Endothelial cell of umbilical vein (primary cell): Measurements from ENCODE around the gene TOM1L2. TPM values are rescaled to one million over a fixed set of nuclear protein-coding genes. Genes with fewer than 3 reads are reported as not detected.

Experiments used
- BruUV-seq: library from RNA; stranded (reverse); fragments of 400-500 nt; replicated peaks from 2 replicates; lab custom pipeline; 2021; lab: Mats Ljungman, UMichigan
- CTCF ChIA-PET: fragments of 300-600, 350-600 bp; sonication (Branson Sonifier 250); formaldehyde crosslinking; loops from one replicate; lab custom pipeline; 2021; ENCODE audit warnings: antibody characterized with exemption, inconsistent platforms; lab: Charles Lee
- POLR2A ChIA-PET: fragments of 300-600, 350-600 bp; sonication (Branson Sonifier 250); formaldehyde crosslinking; loops from one replicate; lab custom pipeline; 2021; ENCODE audit warnings: antibody characterized with exemption, inconsistent platforms; lab: Charles Lee
- DNase-seq: peaks from one replicate; pipeline ENCODE4 v3.0.0-alpha.2; 2011; ENCODE audit warnings: low read depth, low spot score
- FAIRE-seq: peaks from 2 replicates; lab custom pipeline; 2011; peaks lifted over from hg19 to GRCh38; lab: Jason Lieb, UNC
- H2AFZ ChIP-seq: 2 replicates; pipeline ENCODE4 v1.6.0; 2012; ENCODE audit warnings: low read depth, low read length, control low read depth, inconsistent platforms
- H3K27ac ChIP-seq: 2 replicates; pipeline ENCODE4 v1.5.1; 2011; ENCODE audit warnings: low read depth, mild to moderate bottlenecking, control low read depth, low read length, moderate library complexity; ENCODE audit not compliant: insufficient read depth
- H3K27me3 ChIP-seq, 2 experiments: 2 replicates each; pipeline versions ENCODE4 v1.6.0 to v1.6.1; 2011; ENCODE audit warnings: low read length in 2 of 2, mixed read lengths in 1 of 2; ENCODE audit not compliant: control insufficient read depth in 2 of 2, insufficient read depth in 2 of 2
- H3K36me3 ChIP-seq, 2 experiments: 2 replicates in 1 of 2; 3 replicates in 1 of 2; pipeline ENCODE4 v1.5.1; 2011; ENCODE audit warnings: low read length in 2 of 2, mild to moderate bottlenecking in 1 of 2, moderate library complexity in 1 of 2; ENCODE audit not compliant: control insufficient read depth in 2 of 2, insufficient read depth in 2 of 2; ENCODE audit errors: extremely low read depth in 1 of 2
- H3K4me1 ChIP-seq: 3 replicates; pipeline ENCODE4 v1.5.1; 2011; ENCODE audit warnings: mild to moderate bottlenecking, low read length; ENCODE audit not compliant: control insufficient read depth, insufficient read depth; ENCODE audit errors: extremely low read depth
- H3K4me2 ChIP-seq: 2 replicates; pipeline ENCODE4 v1.6.1; 2011; ENCODE audit warnings: low read length, control low read depth, mixed read lengths; ENCODE audit not compliant: insufficient read depth
- H3K4me3 ChIP-seq, 3 experiments: fragments of 200-600 bp in 1 of 3; sonication (generic), shearing (Covaris generic) in 1 of 3; replicated peaks in 1 of 3; 2 replicates each; pipeline ENCODE4 v1.5.1; 2011 to 2016; ENCODE audit warnings: control low read depth in 3 of 3, low read length in 3 of 3, mild to moderate bottlenecking in 2 of 3, inconsistent platforms in 1 of 3, low read depth in 1 of 3, moderate library complexity in 1 of 3; ENCODE audit not compliant: insufficient read depth in 1 of 3
- H3K79me2 ChIP-seq: 2 replicates; pipeline ENCODE4 v1.6.0; 2012; ENCODE audit warnings: low read length, inconsistent platforms; ENCODE audit not compliant: control insufficient read depth, insufficient read depth
- H3K9ac ChIP-seq: replicated peaks from 2 replicates; pipeline ENCODE3; 2011; ENCODE audit warnings: low read length, control low read depth; ENCODE audit not compliant: insufficient read depth; ENCODE audit errors: extremely low read depth
- H3K9me1 ChIP-seq: replicated peaks from 3 replicates; pipeline ENCODE4 v1.6.0; 2011; ENCODE audit warnings: mild to moderate bottlenecking, low read length; ENCODE audit not compliant: control insufficient read depth, insufficient read depth; ENCODE audit errors: extremely low read depth
- H3K9me3 ChIP-seq: replicated peaks from 2 replicates; pipeline ENCODE4 v1.5.1; 2012; ENCODE audit warnings: low read length, inconsistent platforms; ENCODE audit not compliant: control insufficient read depth, insufficient read depth
- H4K20me1 ChIP-seq: replicated peaks from 2 replicates; pipeline ENCODE3; 2011; ENCODE audit warnings: mild to moderate bottlenecking, low read length; ENCODE audit not compliant: control insufficient read depth, insufficient read depth; ENCODE audit errors: extremely low read depth
- CTCF ChIP-seq, 2 donors: IDR thresholded peaks; 1 replicate in 1 of 2; 2 replicates in 1 of 2; pipeline ENCODE4 v1.5.1; 2011; ENCODE audit warnings: low read length in 2 of 2, mild to moderate bottlenecking in 2 of 2, moderate library complexity in 2 of 2, control low read depth in 1 of 2, inconsistent platforms in 1 of 2, low read depth in 1 of 2; ENCODE audit not compliant: insufficient read depth in 1 of 2; ENCODE audit errors: extremely low read depth in 1 of 2
- EZH2 ChIP-seq: IDR thresholded peaks from 2 replicates; pipeline ENCODE4 v1.6.1; 2012; ENCODE audit warnings: borderline replicate concordance, low read depth, mild to moderate bottlenecking, moderate library complexity, low read length, inconsistent platforms; ENCODE audit not compliant: severe bottlenecking
- FOS ChIP-seq: IDR thresholded peaks from 2 replicates; pipeline ENCODE4 v1.6.1; 2011; ENCODE audit warnings: mild to moderate bottlenecking, low read length, moderate library complexity, borderline replicate concordance; ENCODE audit not compliant: insufficient read depth
- GATA2 ChIP-seq: IDR thresholded peaks from 2 replicates; pipeline ENCODE4 v1.7.0; 2011; ENCODE audit warnings: low read depth, mild to moderate bottlenecking, moderate library complexity, mixed read lengths, low read length; ENCODE audit not compliant: insufficient read length, insufficient read depth
- JUN ChIP-seq: IDR thresholded peaks from 2 replicates; pipeline ENCODE4 v1.6.1; 2011; ENCODE audit warnings: borderline replicate concordance, low read depth; ENCODE audit not compliant: insufficient read length, insufficient read depth
- MAX ChIP-seq: IDR thresholded peaks from 2 replicates; pipeline ENCODE4 v1.6.1; 2011; ENCODE audit not compliant: insufficient read depth, insufficient read length
- MYC ChIP-seq: IDR thresholded peaks from one replicate; pipeline ENCODE4 v1.6.1; 2011; ENCODE audit warnings: mild to moderate bottlenecking, low read depth, low read length
- POLR2A ChIP-seq: IDR thresholded peaks from 2 replicates; pipeline ENCODE4 v1.6.1; 2012; ENCODE audit warnings: low read depth, mild to moderate bottlenecking, control low read depth, low read length
- POLR2AphosphoS5 ChIP-seq: IDR thresholded peaks from 2 replicates; pipeline ENCODE4 v1.6.1; 2012; ENCODE audit warnings: low read depth, mild to moderate bottlenecking, control low read depth, low read length, moderate library complexity; ENCODE audit not compliant: insufficient read depth
- dilution Hi-C: fragments of 300-500 bp; cut with MboI; formaldehyde crosslinking; loops from one replicate; pipeline ENCODE4 v1.15.0; 2019; ENCODE audit warnings: low sequenced_read_pairs; ENCODE audit not compliant: extremely low pct_ligation_motif_present
- intact Hi-C: fragments of 100-400 bp; cut with micrococcal nuclease; formaldehyde crosslinking; loops from one replicate; pipeline ENCODE4 v1.10.0; 2022
- polyA plus RNA-seq, 4 experiments: library from polyadenylated mRNA; depleted of rRNA in 3 of 4; stranded (reverse) in 3 of 4; unstranded in 1 of 4; fragments of >200 nt; gene quantifications; 2 replicates each; pipeline versions ENCODE4 v1.2.1 to v1.2.3, GENCODE V29; 2011 to 2012; ENCODE audit warnings: missing spikeins in 1 of 4
- total RNA-seq: library from RNA; stranded (reverse); gene quantifications from 2 replicates; pipeline ENCODE4 v1.2.3, GENCODE V29; 2021

The TOM1L2 gene
- total and polyA plus RNA-seq, 2 donors (not counting 3 experiments of a cell fraction or from before 2014, with no cell fraction given): 31.7 to 37.6 TPM

GRCh38 chr17:17866425-17866824, 105.8 kb downstream of the TOM1L2 start:
- Histone ChIP-seq H3K9me3 (no peaks in the 10 kb centered on the region), H3K27me3 (no peaks in the 10 kb centered on the region), H3K36me3 (no peaks in the 10 kb centered on the region), H2AFZ (no peak overlapping the region), H3K9me1 (no peaks in the 10 kb centered on the region), H3K4me1 (peaks cover 5% of the 10 kb centered on the region), H3K79me2 (no peaks in the 10 kb centered on the region), H3K4me3 (no peak overlapping the region), H3K27ac (no peak overlapping the region), H4K20me1 (no peaks in the 10 kb centered on the region), H3K4me2 (no peak overlapping the region), H3K9ac (no peak overlapping the region)
- intact Hi-C loops (no loop called here), dilution Hi-C loops (no loop called here)
- no peak for TF ChIP-seq EZH2
- no peak for TF ChIP-seq JUN
- TF ChIP-seq MAX: no peak
- no peak for TF ChIP-seq FOS
- TF ChIP-seq POLR2AphosphoS5: no peak
- no peak for TF ChIP-seq GATA2
- no peak for TF ChIP-seq CTCF (IDR thresholded peaks at IDR 0.05; ENCODE audit: extremely low read depth in 1 of 2, insufficient read depth in 1 of 2, low read depth in 1 of 2, low read length in 2 of 2)
- TF ChIP-seq MYC: no peak
- no peak for TF ChIP-seq POLR2A
- ChIA-PET CTCF (interaction anchor here (0.6 to 1.5 kb wide), 2 partner anchors 49 to 55 kb away, joined by 3 read pairs; no protein-coding TSS in a partner anchor), POLR2A (no interaction called here)
- DNase-seq (no peak), FAIRE-seq (no peak)
- BruUV-seq: no TSS peak
